Measurements from ENCODE around the gene MIGA2.
A peak's percentile ranks its signal among the peaks of the same experiment; 100 is the strongest.

Gene MIGA2, protein sequence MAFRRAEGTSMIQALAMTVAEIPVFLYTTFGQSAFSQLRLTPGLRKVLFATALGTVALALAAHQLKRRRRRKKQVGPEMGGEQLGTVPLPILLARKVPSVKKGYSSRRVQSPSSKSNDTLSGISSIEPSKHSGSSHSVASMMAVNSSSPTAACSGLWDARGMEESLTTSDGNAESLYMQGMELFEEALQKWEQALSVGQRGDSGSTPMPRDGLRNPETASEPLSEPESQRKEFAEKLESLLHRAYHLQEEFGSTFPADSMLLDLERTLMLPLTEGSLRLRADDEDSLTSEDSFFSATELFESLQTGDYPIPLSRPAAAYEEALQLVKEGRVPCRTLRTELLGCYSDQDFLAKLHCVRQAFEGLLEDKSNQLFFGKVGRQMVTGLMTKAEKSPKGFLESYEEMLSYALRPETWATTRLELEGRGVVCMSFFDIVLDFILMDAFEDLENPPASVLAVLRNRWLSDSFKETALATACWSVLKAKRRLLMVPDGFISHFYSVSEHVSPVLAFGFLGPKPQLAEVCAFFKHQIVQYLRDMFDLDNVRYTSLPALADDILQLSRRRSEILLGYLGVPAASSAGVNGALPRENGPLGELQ

DNA sequence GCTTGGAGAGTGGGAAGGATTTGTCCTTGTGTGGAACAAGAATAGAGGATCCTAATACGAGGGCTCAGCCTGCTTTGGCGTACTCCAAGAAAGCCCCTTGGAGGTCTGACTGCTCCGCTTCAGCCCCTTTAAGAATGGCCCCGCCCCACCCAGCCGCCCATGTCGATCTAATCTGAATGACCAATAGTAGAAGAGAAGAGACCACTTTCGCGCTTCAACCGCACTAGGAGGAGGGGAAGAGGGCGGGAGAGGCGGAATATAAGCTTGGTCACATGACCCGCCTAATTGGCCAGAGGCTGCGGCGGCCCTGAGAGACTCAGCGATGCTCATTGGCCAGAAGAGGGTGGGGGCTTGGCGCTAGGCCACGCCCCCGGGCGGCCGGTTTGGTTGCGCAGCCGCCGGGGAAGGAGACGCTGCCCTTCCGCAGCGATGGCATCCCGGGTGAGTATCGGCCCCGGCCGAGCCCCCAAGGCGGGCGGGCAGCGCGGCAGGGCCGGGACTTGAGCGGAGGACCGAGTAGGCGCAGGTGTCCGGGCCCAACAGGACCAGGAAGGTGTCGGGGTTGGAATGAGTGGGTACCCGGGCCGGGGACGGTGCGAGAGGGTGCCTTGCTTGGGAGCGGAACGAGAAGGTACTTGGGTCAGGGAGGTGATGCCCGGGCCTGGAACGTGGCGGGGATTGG is at the start of gene MIGA2:
Gene MIGA2, plus strand, starts transcription at position 386 of the 682 bp plus-strand sequence. CDS start 3,969 bp downstream, outside the sequence.
- TF ChIP-seq CTCF (IDR thresholded peaks at IDR 0.05; ENCODE audit: low read depth, low read length) = no peak
- peak within 1 kb of the TSS; percentile 98 for H3K4me3 ChIP-seq (ENCODE audit: low read depth, low read length)
- in situ Hi-C loops (cut with HindIII; ENCODE audit: low sequenced_read_pairs) = no loop called here
- DNase-seq (ENCODE audit: low read depth, low spot score) = peak; percentile 99

DNA sequence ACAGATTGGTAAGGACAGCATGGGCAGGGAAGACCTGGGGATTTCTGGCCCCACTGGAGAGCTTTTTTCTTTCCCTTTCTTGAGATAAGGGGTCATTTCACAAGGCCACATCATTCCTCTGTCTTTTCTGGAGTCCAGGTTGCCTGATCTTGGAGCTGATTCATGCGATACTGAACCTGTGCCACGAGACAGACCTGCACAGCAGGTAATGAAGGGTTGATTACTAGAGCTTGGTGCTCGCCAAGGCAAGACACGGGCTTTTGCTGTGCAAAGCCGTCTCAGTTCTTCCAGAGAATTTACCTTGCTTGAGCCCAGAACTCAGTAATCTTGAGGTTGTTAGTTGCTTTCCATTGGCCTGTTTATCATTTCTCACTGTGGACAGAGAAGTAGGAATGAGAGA is 49.8 kb upstream of the MIGA2 start:
- in situ Hi-C loops (cut with HindIII; ENCODE audit: low sequenced_read_pairs) = no loop called here
- no peak for TF ChIP-seq CTCF (IDR thresholded peaks at IDR 0.05; ENCODE audit: low read depth, low read length)
- no peak overlapping the region for H3K4me3 ChIP-seq (ENCODE audit: low read depth, low read length)
- DNase-seq (ENCODE audit: low read depth, low spot score) = no peak

DNA sequence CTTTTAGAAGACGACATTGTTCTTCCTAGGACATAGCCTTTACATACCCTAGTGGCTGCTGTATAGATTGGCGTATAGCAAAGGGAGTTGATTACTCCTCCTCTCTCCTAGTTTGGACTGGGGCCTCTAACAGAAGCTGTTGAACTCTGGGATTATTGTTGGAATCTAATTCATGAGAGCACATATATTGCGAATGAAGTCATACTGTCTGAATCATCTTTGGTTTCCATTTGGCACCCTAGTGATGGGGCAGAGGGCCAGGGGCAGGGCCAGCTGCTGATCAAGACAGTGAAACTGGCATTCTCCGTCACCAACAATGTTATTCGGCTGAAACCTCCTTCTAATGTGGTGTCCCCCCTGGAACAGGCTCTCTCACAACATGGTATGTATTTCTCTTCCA is 48.6 kb upstream of the MIGA2 start:
- in situ Hi-C loops (cut with HindIII; ENCODE audit: low sequenced_read_pairs) = no loop called here
- no peak for TF ChIP-seq CTCF (IDR thresholded peaks at IDR 0.05; ENCODE audit: low read depth, low read length)
- peak; percentile 89 for DNase-seq (ENCODE audit: low read depth, low spot score)
- H3K4me3 ChIP-seq (ENCODE audit: low read depth, low read length) = no peak overlapping the region

DNA sequence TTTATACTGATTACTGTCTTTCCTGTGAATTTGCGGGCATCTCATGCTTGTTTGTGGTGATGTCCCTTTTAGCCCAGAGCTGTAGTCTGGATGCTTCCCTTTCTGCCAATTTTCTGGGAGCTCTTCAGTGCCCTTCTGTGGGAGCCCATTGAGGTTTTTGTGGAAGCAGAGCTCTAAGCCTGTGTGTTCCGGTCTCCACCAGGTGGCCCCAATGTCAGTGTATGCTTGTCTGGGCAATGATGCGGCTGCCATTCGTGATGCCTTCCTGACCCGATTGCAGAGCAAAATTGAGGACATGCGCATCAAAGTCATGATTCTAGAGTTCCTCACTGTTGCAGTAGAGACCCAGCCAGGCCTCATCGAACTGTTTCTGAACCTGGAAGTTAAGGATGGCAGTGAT is 43.4 kb upstream of the MIGA2 start:
- in situ Hi-C loops (cut with HindIII; ENCODE audit: low sequenced_read_pairs) = no loop called here
- TF ChIP-seq CTCF (IDR thresholded peaks at IDR 0.05; ENCODE audit: low read depth, low read length) = peak; percentile 39

GRCh38 chr9:128995791-128996190 is 40.6 kb upstream of the MIGA2 start:
- no peak overlapping the region for H3K4me3 ChIP-seq (ENCODE audit: low read depth, low read length)
- DNase-seq (ENCODE audit: low read depth, low spot score) = no peak
- no peak for TF ChIP-seq CTCF (IDR thresholded peaks at IDR 0.05; ENCODE audit: low read depth, low read length)
- in situ Hi-C loops (cut with HindIII; ENCODE audit: low sequenced_read_pairs) = no loop called here

More for the DNA sequence above, 43.4 kb upstream of the MIGA2 start:
- H3K4me3 ChIP-seq (ENCODE audit: low read depth, low read length) = no peak overlapping the region
- no peak for DNase-seq (ENCODE audit: low read depth, low spot score)

DNA sequence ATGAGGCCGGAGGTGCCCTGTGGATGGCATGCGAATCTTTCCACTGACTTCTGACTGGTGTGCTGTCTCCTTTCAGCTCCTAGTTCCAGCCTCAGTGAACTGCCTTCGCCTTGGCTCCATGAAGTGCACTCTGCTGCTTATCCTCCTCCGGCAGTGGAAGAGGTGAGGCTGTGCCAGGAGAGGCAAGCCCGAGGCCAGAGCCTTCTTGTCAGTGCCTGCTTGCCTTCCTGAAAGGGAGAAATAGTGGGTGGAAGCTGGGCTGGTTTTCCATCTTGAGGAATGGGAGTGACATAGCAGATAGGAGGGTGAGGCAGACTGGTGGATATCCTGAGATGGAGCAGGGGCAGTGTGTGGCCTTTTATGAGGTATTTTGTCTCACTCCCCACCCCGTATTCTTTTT is 38.0 kb upstream of the MIGA2 start:
- in situ Hi-C loops (cut with HindIII; ENCODE audit: low sequenced_read_pairs) = no loop called here
- no peak for DNase-seq (ENCODE audit: low read depth, low spot score)
- H3K4me3 ChIP-seq (ENCODE audit: low read depth, low read length) = no peak overlapping the region
- TF ChIP-seq CTCF (IDR thresholded peaks at IDR 0.05; ENCODE audit: low read depth, low read length) = no peak

All from astrocyte of the spinal cord (primary cell).